A673 (cell line): ENCODE results near the gene FBXO21. TPM values are rescaled to one million over a fixed set of nuclear protein-coding genes. Genes with fewer than 3 reads are reported as not detected.

Experiments used
- BruUV-seq: library from RNA; stranded (reverse); fragments of 400-500 nt; replicated peaks from 2 replicates; lab custom pipeline; 2021; lab: Mats Ljungman, UMichigan
- CTCF ChIA-PET: fragments of 300-600 bp; sonication (Branson Sonifier 250); formaldehyde crosslinking; loops from one replicate; lab custom pipeline; 2022; ENCODE audit warnings: antibody characterized with exemption; lab: Charles Lee
- POLR2A ChIA-PET: fragments of 300-600 bp; sonication (Branson Sonifier 250); formaldehyde crosslinking; loops from one replicate; lab custom pipeline; 2022; ENCODE audit warnings: antibody characterized with exemption; ENCODE audit not compliant: low non-redundant PET; lab: Charles Lee
- DNase-seq: peaks from one replicate; pipeline ENCODE4 v3.0.0-alpha.2; 2015; ENCODE audit warnings: low spot score
- H3K27ac ChIP-seq: fragments of 200-600 bp; sonication (generic); 2 replicates; pipeline ENCODE4 v1.5.1; 2016; ENCODE audit warnings: mixed run types, low read depth, mild to moderate bottlenecking, mixed read lengths, antibody characterized with exemption, low read length; ENCODE audit not compliant: poor library complexity, severe bottlenecking
- H3K27me3 ChIP-seq: fragments of 200-600 bp; sonication (generic); replicated peaks from 2 replicates; pipeline ENCODE4 v1.6.1; 2017; ENCODE audit warnings: mixed run types, low read depth, mild to moderate bottlenecking, mixed read lengths, antibody characterized with exemption, low read length; ENCODE audit not compliant: insufficient read depth, poor library complexity
- H3K36me3 ChIP-seq: fragments of 200-600 bp; sonication (generic); 2 replicates; pipeline ENCODE4 v1.6.1; 2016; ENCODE audit warnings: mixed run types, mild to moderate bottlenecking, mixed read lengths, antibody characterized with exemption, low read length; ENCODE audit not compliant: insufficient read depth, poor library complexity, severe bottlenecking
- H3K4me1 ChIP-seq: fragments of 200-600 bp; sonication (generic); 2 replicates; pipeline ENCODE4 v1.6.1; 2017; ENCODE audit warnings: mixed run types, mild to moderate bottlenecking, mixed read lengths, antibody characterized with exemption, low read length; ENCODE audit not compliant: insufficient read depth, poor library complexity, severe bottlenecking
- H3K4me3 ChIP-seq: fragments of 200-600 bp; sonication (generic); 2 replicates; pipeline ENCODE4 v1.5.1; 2016; ENCODE audit warnings: low read depth, mixed run types, mild to moderate bottlenecking, mixed read lengths, low read length; ENCODE audit not compliant: poor library complexity, severe bottlenecking
- H3K9me3 ChIP-seq: fragments of 200-600 bp; sonication (generic); 2 replicates; pipeline ENCODE4 v1.6.1; 2016; ENCODE audit warnings: mixed run types, low read depth, mild to moderate bottlenecking, mixed read lengths, antibody characterized with exemption, low read length; ENCODE audit not compliant: poor library complexity, severe bottlenecking
- CTCF ChIP-seq: fragments of 300-800, 200-600 bp; sonication (generic); conservative IDR thresholded peaks from 2 replicates; pipeline ENCODE4 v1.5.1; 2017; ENCODE audit warnings: low read depth, mild to moderate bottlenecking, antibody characterized with exemption, low read length, moderate library complexity, mixed read lengths
- EZH2 ChIP-seq: fragments of 200-600 bp; sonication (generic); IDR thresholded peaks from 2 replicates; pipeline ENCODE4 v1.6.1; 2017; ENCODE audit warnings: borderline replicate concordance, low read depth, mild to moderate bottlenecking, mixed read lengths, antibody characterized with exemption, low read length; ENCODE audit not compliant: poor library complexity, severe bottlenecking
- intact Hi-C: fragments of 100-400 bp; cut with micrococcal nuclease; formaldehyde crosslinking; loops from one replicate; pipeline ENCODE4 v1.10.0; 2022; ENCODE audit not compliant: unreplicated experiment
- total RNA-seq: library from RNA; stranded (reverse); gene quantifications from 2 replicates; pipeline ENCODE4 v1.2.3, GENCODE V29; 2021

FBXO21 gene
- total RNA-seq, 1 experiment from 2014 or later: 45.4 TPM

GRCh38 chr12:117155278-117156060, 34.8 kb downstream of the FBXO21 start:
- H3K4me3 ChIP-seq: no peak overlapping the region
- CTCF ChIA-PET: no interaction called here
- peak; percentile 82 for TF ChIP-seq CTCF
- no peak for TF ChIP-seq EZH2
- POLR2A ChIA-PET: no interaction called here
- no peaks in the 10 kb centered on the region for H3K27me3 ChIP-seq
- BruUV-seq: no TSS peak
- no peaks in the 10 kb centered on the region for H3K9me3 ChIP-seq
- no peak overlapping the region for H3K27ac ChIP-seq
- intact Hi-C loops: loop anchor here (10.0 kb wide), 1 partner anchor 451 kb away; no protein-coding TSS in a partner anchor
- H3K4me1 ChIP-seq: no peaks in the 10 kb centered on the region
- DNase-seq: peak; percentile 51
- peaks cover 58% of the 10 kb centered on the region for H3K36me3 ChIP-seq

GRCh38 chr12:117152793-117153775, 37.2 kb downstream of the FBXO21 start:
- Histone ChIP-seq H3K36me3 (peaks cover 48% of the 10 kb centered on the region), H3K27me3 (no peaks in the 10 kb centered on the region), H3K27ac (no peak overlapping the region), H3K4me3 (no peak overlapping the region), H3K9me3 (no peaks in the 10 kb centered on the region), H3K4me1 (no peaks in the 10 kb centered on the region)
- CTCF ChIA-PET: no interaction called here
- intact Hi-C loops: loop anchor here (10.0 kb wide), 1 partner anchor 448 kb away; no protein-coding TSS in a partner anchor
- POLR2A ChIA-PET: no interaction called here
- TF ChIP-seq CTCF (no peak), EZH2 (no peak)
- no TSS peak for BruUV-seq
- DNase-seq: no peak

- ChIA-PET POLR2A (no interaction called here), CTCF (interaction anchor here (0.6 kb wide), 1 partner anchor 16 kb away, joined by 8 read pairs; no protein-coding TSS in a partner anchor)
- Histone ChIP-seq H3K9me3 (no peaks in the 10 kb centered on the region), H3K36me3 (peaks cover 37% of the 10 kb centered on the region), H3K4me3 (no peak overlapping the region), H3K4me1 (no peaks in the 10 kb centered on the region), H3K27ac (no peak overlapping the region), H3K27me3 (no peaks in the 10 kb centered on the region)
- BruUV-seq: no TSS peak
- no peak for DNase-seq
- TF ChIP-seq CTCF: peak; percentile 23; the same call in 1 of the 2 replicates
- TF ChIP-seq EZH2: no peak
- intact Hi-C loops: loop anchor here (1.0 to 10.0 kb wide), 2 partner anchors 126 to 447 kb away; no protein-coding TSS in a partner anchor
Measured at GRCh38 chr12:117151403-117152031, 38.8 kb downstream of the FBXO21 start.
